GM12801 (cell line): Measurements from ENCODE around the gene SLC10A7.

Source experiments
- CTCF ChIP-seq: IDR thresholded peaks from one replicate; pipeline ENCODE4 v1.5.1; 2011; ENCODE audit warnings: control low read depth; ENCODE audit not compliant: insufficient read length; ENCODE audit errors: extremely low read depth

The SLC10A7 gene

GRCh38 chr4:146252969-146253611, 268.6 kb downstream of the SLC10A7 start:
- TF ChIP-seq CTCF, result no peak

- TF ChIP-seq CTCF, result no peak
These were observed 274.4 kb downstream of the SLC10A7 start for GRCh38 chr4:146247356-146247755.

- TF ChIP-seq CTCF, result no peak
These were observed 275.4 kb downstream of the SLC10A7 start for GRCh38 chr4:146246381-146246780.

GRCh38 chr4:146245850-146246249, 275.9 kb downstream of the SLC10A7 start:
- no peak for TF ChIP-seq CTCF

GRCh38 chr4:146245246-146245645, 276.5 kb downstream of the SLC10A7 start:
- TF ChIP-seq CTCF, result no peak

- TF ChIP-seq CTCF, result no peak
These were observed 277.2 kb downstream of the SLC10A7 start for GRCh38 chr4:146244496-146244895.

GRCh38 chr4:146243883-146244277, 277.9 kb downstream of the SLC10A7 start:
- no peak for TF ChIP-seq CTCF
